ENCODE results near the gene RASAL2.
"Not testable (repeated sequence)": the region's sequence is repeated elsewhere in the genome, so short reads cannot be mapped to it uniquely, and the experiment has no call there.

RASAL2 gene

DNA sequence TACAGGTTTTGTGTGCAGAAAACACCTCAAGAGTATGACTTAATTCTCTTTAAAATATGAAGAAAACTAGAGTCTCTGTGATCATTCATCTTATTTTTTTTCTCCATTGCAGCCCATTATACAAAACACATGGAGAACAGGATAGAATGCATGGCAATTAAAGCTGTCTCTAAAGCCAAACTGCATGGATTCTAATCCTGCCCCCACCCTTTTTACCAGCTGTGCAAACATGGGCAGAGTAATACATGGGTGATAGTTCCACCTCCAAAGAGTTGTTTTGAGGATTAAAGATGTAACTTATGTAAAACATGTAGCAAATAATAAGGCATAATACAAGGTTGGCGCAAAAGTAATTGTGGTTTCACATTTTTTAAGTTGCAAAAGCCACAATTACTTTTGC lies 288.5 kb downstream of the RASAL2 start:
- no peaks in the 10 kb centered on the region for H3K4me1 ChIP-seq (ENCODE audit: control insufficient read depth in 1 of 2, insufficient read depth in 1 of 2, low read depth in 1 of 2, low read length in 1 of 2)
- no peak overlapping the region for H3K27ac ChIP-seq
- H3K4me3 ChIP-seq (ENCODE audit: low read depth in 1 of 2, low read length in 1 of 2): no peak overlapping the region
- TF ChIP-seq, protein P1, sequence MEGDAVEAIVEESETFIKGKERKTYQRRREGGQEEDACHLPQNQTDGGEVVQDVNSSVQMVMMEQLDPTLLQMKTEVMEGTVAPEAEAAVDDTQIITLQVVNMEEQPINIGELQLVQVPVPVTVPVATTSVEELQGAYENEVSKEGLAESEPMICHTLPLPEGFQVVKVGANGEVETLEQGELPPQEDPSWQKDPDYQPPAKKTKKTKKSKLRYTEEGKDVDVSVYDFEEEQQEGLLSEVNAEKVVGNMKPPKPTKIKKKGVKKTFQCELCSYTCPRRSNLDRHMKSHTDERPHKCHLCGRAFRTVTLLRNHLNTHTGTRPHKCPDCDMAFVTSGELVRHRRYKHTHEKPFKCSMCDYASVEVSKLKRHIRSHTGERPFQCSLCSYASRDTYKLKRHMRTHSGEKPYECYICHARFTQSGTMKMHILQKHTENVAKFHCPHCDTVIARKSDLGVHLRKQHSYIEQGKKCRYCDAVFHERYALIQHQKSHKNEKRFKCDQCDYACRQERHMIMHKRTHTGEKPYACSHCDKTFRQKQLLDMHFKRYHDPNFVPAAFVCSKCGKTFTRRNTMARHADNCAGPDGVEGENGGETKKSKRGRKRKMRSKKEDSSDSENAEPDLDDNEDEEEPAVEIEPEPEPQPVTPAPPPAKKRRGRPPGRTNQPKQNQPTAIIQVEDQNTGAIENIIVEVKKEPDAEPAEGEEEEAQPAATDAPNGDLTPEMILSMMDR (IDR thresholded peaks at IDR 0.05): no peak
- no peaks in the 10 kb centered on the region for H3K9me3 ChIP-seq
- no peaks in the 10 kb centered on the region for H3K27me3 ChIP-seq
- H3K36me3 ChIP-seq: no peaks in the 10 kb centered on the region

DNA sequence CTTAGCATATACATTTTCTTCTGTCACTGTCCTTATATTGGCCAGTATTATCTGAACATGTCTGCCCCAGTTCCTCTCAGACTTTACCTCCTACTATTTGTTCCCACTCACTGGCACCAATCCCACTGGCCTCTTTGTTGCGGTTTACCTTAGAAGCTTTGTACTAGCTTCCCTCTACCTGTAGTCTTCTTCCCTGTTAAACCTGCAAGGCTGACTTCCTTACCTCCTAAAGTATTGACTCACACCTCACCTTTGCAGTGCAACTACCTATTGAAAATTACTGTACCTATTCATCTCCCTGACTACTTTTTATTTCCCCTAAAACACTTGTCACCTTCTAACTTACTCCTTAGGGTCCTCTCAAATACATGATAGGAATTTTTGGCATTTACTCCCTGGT lies 291.8 kb downstream of the RASAL2 start:
- H3K4me3 ChIP-seq (ENCODE audit: low read depth in 1 of 2, low read length in 1 of 2): no peak overlapping the region
- H3K36me3 ChIP-seq: no peaks in the 10 kb centered on the region
- no peaks in the 10 kb centered on the region for H3K27me3 ChIP-seq
- H3K27ac ChIP-seq: no peak overlapping the region
- H3K9me3 ChIP-seq: no peaks in the 10 kb centered on the region
- no peaks in the 10 kb centered on the region for H3K4me1 ChIP-seq (ENCODE audit: control insufficient read depth in 1 of 2, insufficient read depth in 1 of 2, low read depth in 1 of 2, low read length in 1 of 2)
- TF ChIP-seq, protein P1 (IDR thresholded peaks at IDR 0.05): no peak

DNA sequence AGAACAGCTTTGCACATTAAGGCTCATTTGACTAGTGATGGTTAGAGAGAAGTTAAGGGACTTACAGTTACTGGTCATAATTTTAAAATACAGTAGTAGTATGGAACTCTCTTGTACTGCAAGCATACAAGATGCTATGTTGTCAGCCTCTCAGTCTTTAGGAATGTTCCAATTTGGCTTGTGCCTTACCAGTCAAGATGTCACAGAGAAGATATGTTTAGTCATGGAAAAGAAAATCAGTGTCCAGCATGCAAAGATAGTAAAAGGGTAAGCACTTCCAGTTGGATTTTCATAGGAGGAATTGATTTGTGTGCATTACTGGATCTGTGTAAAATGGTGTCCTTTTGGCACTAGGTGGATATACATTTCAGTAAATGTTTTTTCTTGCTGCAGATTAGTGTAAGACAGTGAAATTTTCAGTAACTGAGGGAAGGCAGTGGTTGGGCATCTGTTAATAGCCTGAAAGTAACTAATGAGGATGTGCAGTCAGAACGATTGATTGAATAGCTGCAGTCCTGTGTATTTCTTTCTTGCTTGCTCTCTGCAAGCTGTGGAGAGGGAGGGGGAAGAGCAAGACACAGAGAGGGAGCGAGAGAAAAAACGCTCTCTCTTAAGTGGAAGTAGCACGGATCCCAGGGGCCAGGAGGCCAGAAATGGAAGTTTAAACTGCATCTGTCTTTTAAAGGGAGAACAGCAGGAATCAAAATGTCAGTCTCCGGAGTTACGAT lies 294.7 kb downstream of the RASAL2 start:
- Histone ChIP-seq H3K36me3 (no peaks in the 10 kb centered on the region), H3K9me3 (no peaks in the 10 kb centered on the region), H3K4me3 (ENCODE audit: low read depth in 1 of 2, low read length in 1 of 2) (no peak overlapping the region), H3K27me3 (no peaks in the 10 kb centered on the region), H3K4me1 (ENCODE audit: control insufficient read depth in 1 of 2, insufficient read depth in 1 of 2, low read depth in 1 of 2, low read length in 1 of 2) (no peaks in the 10 kb centered on the region), H3K27ac (no peak overlapping the region)
- TF ChIP-seq, protein P1 (IDR thresholded peaks at IDR 0.05): no peak

GRCh38 chr1:178389441-178389840 lies 295.5 kb downstream of the RASAL2 start:
- TF ChIP-seq, protein P1 (IDR thresholded peaks at IDR 0.05): no peak
- Histone ChIP-seq H3K9me3 (no peaks in the 10 kb centered on the region), H3K27ac (no peak overlapping the region), H3K36me3 (no peaks in the 10 kb centered on the region), H3K4me3 (ENCODE audit: low read depth in 1 of 2, low read length in 1 of 2) (no peak overlapping the region), H3K27me3 (no peaks in the 10 kb centered on the region), H3K4me1 (ENCODE audit: control insufficient read depth in 1 of 2, insufficient read depth in 1 of 2, low read depth in 1 of 2, low read length in 1 of 2) (no peaks in the 10 kb centered on the region)

DNA sequence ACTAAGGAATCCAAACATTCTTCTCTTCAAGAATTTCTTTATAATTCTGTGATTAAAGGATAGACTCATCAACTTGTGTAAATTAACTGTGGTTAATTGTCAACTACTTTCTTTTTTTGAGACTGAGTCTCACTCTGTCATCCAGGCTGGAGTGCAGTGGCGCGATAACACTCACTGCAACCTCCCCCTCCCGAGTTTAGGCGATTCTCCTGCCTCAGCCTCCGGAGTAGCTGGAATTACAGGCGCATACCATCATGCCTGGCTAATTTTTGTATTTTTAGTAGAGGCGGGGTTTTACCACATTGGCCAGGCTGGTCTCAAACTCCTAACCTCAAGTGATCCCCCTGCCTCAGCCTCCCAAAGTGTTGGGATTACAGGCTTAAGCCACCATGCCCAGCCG lies 296.4 kb downstream of the RASAL2 start:
- not testable (repeated sequence) for H3K4me1 ChIP-seq (ENCODE audit: control insufficient read depth in 1 of 2, insufficient read depth in 1 of 2, low read depth in 1 of 2, low read length in 1 of 2); H3K27me3 ChIP-seq; H3K36me3 ChIP-seq; H3K27ac ChIP-seq; H3K4me3 ChIP-seq (ENCODE audit: low read depth in 1 of 2, low read length in 1 of 2); H3K9me3 ChIP-seq

- H3K4me3 ChIP-seq (ENCODE audit: low read depth in 1 of 2, low read length in 1 of 2): no peak overlapping the region
- H3K27me3 ChIP-seq: no peaks in the 10 kb centered on the region
- H3K4me1 ChIP-seq (ENCODE audit: control insufficient read depth in 1 of 2, insufficient read depth in 1 of 2, low read depth in 1 of 2, low read length in 1 of 2): no peaks in the 10 kb centered on the region
- H3K27ac ChIP-seq: no peak overlapping the region
- no peaks in the 10 kb centered on the region for H3K9me3 ChIP-seq
- TF ChIP-seq, protein P1 (IDR thresholded peaks at IDR 0.05): no peak
- no peaks in the 10 kb centered on the region for H3K36me3 ChIP-seq
Observed at GRCh38 chr1:178393370-178393769, 299.5 kb downstream of the RASAL2 start.

All from neutrophil (primary cell).